HT1080 (cell line): ENCODE results near the gene DPYSL3. TPM values are rescaled to one million over a fixed set of nuclear protein-coding genes. Genes with fewer than 3 reads are reported as not detected.
A peak's percentile ranks its signal among the peaks of the same experiment; 100 is the strongest.

Source experiments
- DNase-seq: peaks from one replicate; pipeline ENCODE4 v3.0.0-alpha.2; 2015; ENCODE audit warnings: low read depth
- total RNA-seq: library from RNA; depleted of rRNA; stranded (reverse); fragments of >200 nt; shearing (Covaris generic); gene quantifications from 2 replicates; pipeline ENCODE4 v1.2.3, GENCODE V29; 2014

The DPYSL3 gene
- total RNA-seq, 1 experiment from 2014 or later: 54.4 TPM

- no peak for DNase-seq
These were observed 103.2 kb downstream of the DPYSL3 start for GRCh38 chr5:147406636-147407035.

- DNase-seq: no peak
These were observed 105.2 kb downstream of the DPYSL3 start for GRCh38 chr5:147404706-147405105.

GRCh38 chr5:147403651-147404640 lies 105.9 kb downstream of the DPYSL3 start:
- DNase-seq: peak; percentile 94

- no peak for DNase-seq
These were observed 109.0 kb downstream of the DPYSL3 start for GRCh38 chr5:147400881-147401280.

GRCh38 chr5:147400126-147400809 lies 109.6 kb downstream of the DPYSL3 start:
- DNase-seq: no peak

GRCh38 chr5:147398860-147399259 lies 111.0 kb downstream of the DPYSL3 start:
- no peak for DNase-seq

GRCh38 chr5:147397616-147398015 lies 112.3 kb downstream of the DPYSL3 start:
- no peak for DNase-seq

GRCh38 chr5:147396070-147396823 lies 113.6 kb downstream of the DPYSL3 start:
- DNase-seq: no peak

- no peak for DNase-seq
These were observed 115.8 kb downstream of the DPYSL3 start for GRCh38 chr5:147393874-147394672.

- DNase-seq: peak; percentile 77
These were observed 118.1 kb downstream of the DPYSL3 start for GRCh38 chr5:147391781-147392180.

- DNase-seq: no peak
These were observed 119.1 kb downstream of the DPYSL3 start for GRCh38 chr5:147390654-147391225.

- DNase-seq: peak; percentile 7
These were observed 121.4 kb downstream of the DPYSL3 start for GRCh38 chr5:147388184-147389108.

GRCh38 chr5:147387109-147387508 lies 122.8 kb downstream of the DPYSL3 start:
- DNase-seq: no peak

- no peak for DNase-seq
These were observed 125.3 kb downstream of the DPYSL3 start for GRCh38 chr5:147384346-147385193.

- DNase-seq: peak; percentile 31
These were observed 127.1 kb downstream of the DPYSL3 start for GRCh38 chr5:147382776-147383175.

- no peak for DNase-seq
These were observed 128.3 kb downstream of the DPYSL3 start for GRCh38 chr5:147381555-147381954.

- DNase-seq: no peak
These were observed 132.2 kb downstream of the DPYSL3 start for GRCh38 chr5:147377682-147378081.

- no peak for DNase-seq
These were observed 134.7 kb downstream of the DPYSL3 start for GRCh38 chr5:147375151-147375550.
